Left colon (tissue), 2 donors: Measurements from ENCODE around the gene PAM16. TPM values are rescaled to one million over a fixed set of nuclear protein-coding genes. Genes with fewer than 3 reads are reported as not detected.
"Not testable (repeated sequence)": the region's sequence is repeated elsewhere in the genome, so short reads cannot be mapped to it uniquely, and the experiment has no call there.

Source experiments
- ATAC-seq: fragments of 200-7000 bp; cut with Tn5 transposase; one replicate; pipeline ENCODE4 v1.9.1; 2020; ENCODE audit warnings: mild to moderate bottlenecking, moderate library complexity
- DNase-seq, 2 donors: peaks; one replicate each; pipeline ENCODE4 v3.0.0-alpha.2; 2020
- intact Hi-C, 2 donors: fragments of 100-400 bp; cut with DNase I in 1 of 2; cut with micrococcal nuclease in 1 of 2; formaldehyde crosslinking; loops; one replicate each; pipeline versions ENCODE4 v1.11.2 to v1.14.0; 2022; cut with DNase I, micrococcal nuclease
- total RNA-seq, 2 donors: library from RNA; stranded (reverse); fragmentation: NEBNext Ultra II Directional; extraction: Animal tissue kit (Norgen Biotek cat#: 25700); gene quantifications; one replicate each; pipeline ENCODE4 v1.2.1, GENCODE V29; 2021
- donor health status: DM: no; HTN: no; CAD: no.
- donor health status: DM: yes; HTN: yes; CAD: no.

The PAM16 gene
- total RNA-seq, 2 donors from 2014 or later, result 26.9 to 31.8 TPM

GRCh38 chr16:4342866-4343744 lies 8.0 kb downstream of the PAM16 start:
- DNase-seq, result no peak

GRCh38 chr16:4341250-4341649 lies 9.9 kb downstream of the PAM16 start:
- DNase-seq (no peak), ATAC-seq (no peak)
- intact Hi-C loops, result no loop called here

More at GRCh38 chr16:4342866-4343744, 8.0 kb downstream of the PAM16 start:
- intact Hi-C loops, result no loop called here
- ATAC-seq, result no peak

DNA sequence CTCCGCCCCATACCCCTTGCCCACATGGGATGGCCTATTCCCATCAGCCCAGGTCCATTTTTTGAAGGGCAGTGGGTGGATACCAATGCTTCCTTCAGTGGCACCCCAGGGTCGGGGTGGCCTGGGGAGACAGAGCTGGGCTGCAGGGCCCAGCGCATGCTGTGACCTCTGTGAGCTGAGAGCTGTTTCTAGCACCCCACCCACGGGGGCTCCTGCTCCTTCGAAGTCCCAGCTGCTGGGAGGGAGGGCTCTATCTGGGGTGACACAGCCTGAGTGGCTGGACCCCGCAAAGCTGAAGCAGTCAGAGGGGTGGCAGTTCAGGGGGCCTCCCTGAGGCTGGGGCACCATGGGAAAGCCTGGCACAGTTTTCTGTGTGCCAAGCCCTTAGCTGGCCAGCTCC lies 10.7 kb downstream of the PAM16 start:
- intact Hi-C loops, result no loop called here
- ATAC-seq, result no peak
- DNase-seq, result no peak

DNA sequence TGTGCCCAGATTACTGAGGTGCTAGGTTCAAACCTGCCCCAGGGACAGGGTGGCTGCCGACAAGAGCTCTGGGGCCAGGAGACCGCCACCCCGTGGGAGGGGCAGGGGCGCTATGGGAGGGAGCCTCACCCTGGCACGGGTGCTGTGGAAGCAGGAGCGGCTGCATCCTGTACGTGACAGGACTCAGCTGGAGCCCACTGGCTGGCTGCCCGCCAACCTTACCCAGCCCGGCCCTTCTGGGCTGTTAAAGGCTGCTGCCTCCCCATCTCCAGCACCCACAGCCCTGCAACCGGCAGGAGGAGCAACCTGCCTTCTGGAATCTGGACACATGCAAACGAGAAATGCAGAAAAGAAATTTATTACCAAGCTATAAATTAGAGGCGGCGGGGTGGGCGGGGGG lies 11.2 kb downstream of the PAM16 start:
- ATAC-seq, result peak; percentile 16

DNA sequence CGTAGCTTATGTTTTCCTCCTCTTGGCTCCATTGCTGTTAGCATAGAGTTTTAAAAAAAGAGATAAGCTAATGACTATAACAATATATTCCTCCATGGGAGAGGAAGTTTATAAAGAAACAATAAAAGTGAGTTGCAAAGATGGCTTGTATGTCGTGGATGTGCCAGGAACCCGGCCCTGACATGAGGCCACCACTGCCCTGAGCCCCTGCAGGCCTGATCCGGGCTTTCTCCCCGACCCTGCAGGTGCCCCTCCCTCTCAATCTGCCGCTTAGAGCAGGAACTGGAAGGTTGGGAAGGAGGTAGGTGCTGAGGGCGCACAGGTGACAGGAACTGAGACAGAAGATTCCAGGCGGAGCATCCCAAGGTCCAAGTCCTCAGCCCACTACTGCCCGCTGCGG lies 11.7 kb downstream of the PAM16 start:
- intact Hi-C loops, result loop anchor here in 1 of 2 donors (10.0 kb wide), 1 partner anchor 135 kb away; no protein-coding TSS in a partner anchor
- no peak for DNase-seq
- no peak for ATAC-seq

More for the DNA sequence above, 11.2 kb downstream of the PAM16 start:
- DNase-seq, result peak in 1 of 2 donors; percentile 36
- intact Hi-C loops, result loop anchor here in 1 of 2 donors (10.0 kb wide), 1 partner anchor 135 kb away; no protein-coding TSS in a partner anchor

GRCh38 chr16:4338712-4339299 lies 12.3 kb downstream of the PAM16 start:
- DNase-seq, result no peak
- ATAC-seq, result peak; percentile 7
- intact Hi-C loops, result loop anchor here in 1 of 2 donors (10.0 kb wide), 1 partner anchor 134 kb away; no protein-coding TSS in a partner anchor

- ATAC-seq (no peak), DNase-seq (no peak)
- intact Hi-C loops, result loop anchor here in 1 of 2 donors (10.0 kb wide), 1 partner anchor 133 kb away; no protein-coding TSS in a partner anchor
Measured at GRCh38 chr16:4338125-4338582, 13.0 kb downstream of the PAM16 start.

GRCh38 chr16:4337540-4338088 lies 13.5 kb downstream of the PAM16 start:
- no peak for ATAC-seq
- DNase-seq, result no peak
- intact Hi-C loops, result loop anchor here in 1 of 2 donors (10.0 kb wide), 1 partner anchor 133 kb away; no protein-coding TSS in a partner anchor

DNA sequence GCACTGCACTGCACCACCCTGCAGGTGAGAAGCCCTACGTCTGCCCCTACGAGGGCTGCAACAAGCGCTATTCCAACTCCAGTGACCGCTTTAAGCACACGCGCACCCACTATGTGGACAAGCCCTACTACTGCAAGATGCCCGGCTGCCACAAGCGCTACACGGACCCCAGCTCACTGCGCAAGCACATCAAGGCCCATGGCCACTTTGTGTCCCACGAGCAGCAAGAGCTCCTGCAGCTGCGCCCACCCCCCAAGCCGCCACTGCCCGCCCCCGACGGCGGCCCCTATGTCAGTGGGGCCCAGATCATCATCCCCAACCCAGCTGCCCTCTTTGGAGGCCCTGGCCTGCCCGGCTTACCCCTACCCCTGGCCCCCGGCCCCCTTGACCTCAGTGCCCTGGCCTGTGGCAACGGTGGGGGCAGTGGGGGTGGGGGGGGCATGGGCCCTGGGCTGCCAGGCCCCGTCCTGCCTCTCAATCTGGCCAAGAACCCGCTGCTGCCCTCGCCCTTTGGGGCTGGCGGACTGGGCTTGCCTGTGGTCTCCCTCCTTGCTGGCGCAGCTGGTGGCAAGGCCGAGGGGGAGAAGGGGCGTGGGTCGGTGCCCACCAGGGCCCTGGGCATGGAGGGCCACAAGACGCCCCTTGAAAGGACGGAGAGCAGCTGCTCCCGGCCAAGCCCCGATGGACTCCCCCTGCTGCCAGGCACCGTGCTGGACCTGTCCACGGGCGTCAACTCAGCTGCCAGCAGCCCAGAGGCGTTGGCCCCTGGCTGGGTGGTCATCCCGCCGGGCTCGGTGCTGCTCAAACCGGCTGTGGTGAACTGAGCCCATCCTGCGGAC lies 14.2 kb downstream of the PAM16 start:
- intact Hi-C loops, result loop anchor here in 1 of 2 donors (10.0 kb wide), 1 partner anchor 132 kb away; no protein-coding TSS in a partner anchor
- ATAC-seq (no peak), DNase-seq (no peak)

DNA sequence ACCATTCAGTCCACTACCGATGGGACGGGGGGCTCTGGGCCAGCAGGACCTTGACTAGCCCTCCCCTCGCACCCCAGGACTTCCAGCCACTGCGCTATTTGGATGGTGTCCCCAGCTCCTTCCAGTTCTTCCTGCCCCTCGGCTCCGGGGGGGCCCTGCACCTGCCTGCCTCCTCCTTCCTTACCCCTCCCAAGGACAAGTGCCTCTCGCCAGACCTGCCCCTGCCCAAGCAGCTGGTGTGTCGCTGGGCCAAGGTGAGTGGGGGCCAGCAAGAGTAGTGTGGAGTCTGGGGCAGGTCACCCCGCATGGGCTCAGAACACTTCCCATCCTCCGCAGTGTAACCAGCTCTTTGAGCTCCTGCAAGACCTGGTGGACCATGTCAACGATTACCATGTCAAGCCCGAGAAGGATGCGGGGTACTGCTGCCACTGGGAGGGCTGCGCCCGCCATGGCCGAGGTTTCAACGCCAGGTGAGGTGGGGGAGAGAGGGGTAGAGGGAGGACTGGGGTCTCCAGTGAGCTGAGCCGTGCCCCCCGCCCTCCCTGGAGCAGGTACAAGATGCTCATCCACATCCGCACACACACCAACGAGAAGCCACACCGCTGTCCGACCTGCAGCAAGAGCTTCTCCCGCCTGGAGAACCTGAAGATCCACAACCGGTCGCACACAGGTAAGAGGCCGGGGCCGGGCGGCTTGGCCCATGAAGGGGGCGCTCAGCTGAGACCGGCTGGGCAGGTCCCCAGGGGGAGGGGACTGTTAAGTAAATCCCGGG lies 16.2 kb downstream of the PAM16 start:
- intact Hi-C loops, result loop anchor here in 1 of 2 donors (10.0 kb wide), 1 partner anchor 130 kb away; no protein-coding TSS in a partner anchor
- ATAC-seq (no peak), DNase-seq (no peak)

DNA sequence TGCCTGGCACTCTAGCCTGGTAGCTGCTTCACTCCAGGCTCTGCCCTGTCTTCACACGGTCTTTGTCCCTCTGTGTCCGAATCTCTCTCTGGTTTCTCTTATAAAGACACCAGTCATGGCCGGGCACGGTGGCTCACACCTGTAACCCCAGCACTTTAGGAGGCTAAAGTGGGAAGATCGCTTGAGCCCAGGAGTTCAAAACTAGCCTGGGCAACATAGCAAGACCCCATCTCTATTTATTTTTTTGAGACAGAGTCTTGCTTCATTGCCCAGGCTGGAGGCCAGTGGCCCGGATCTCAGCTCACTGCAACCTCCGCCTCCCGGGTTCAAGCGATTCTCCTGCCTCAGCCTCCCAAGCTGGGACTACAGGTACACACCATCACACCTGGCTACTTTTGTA lies 17.4 kb downstream of the PAM16 start:
- intact Hi-C loops, result loop anchor here in 1 of 2 donors (10.0 kb wide), 1 partner anchor 129 kb away; no protein-coding TSS in a partner anchor
- not testable (repeated sequence) for ATAC-seq, DNase-seq

DNA sequence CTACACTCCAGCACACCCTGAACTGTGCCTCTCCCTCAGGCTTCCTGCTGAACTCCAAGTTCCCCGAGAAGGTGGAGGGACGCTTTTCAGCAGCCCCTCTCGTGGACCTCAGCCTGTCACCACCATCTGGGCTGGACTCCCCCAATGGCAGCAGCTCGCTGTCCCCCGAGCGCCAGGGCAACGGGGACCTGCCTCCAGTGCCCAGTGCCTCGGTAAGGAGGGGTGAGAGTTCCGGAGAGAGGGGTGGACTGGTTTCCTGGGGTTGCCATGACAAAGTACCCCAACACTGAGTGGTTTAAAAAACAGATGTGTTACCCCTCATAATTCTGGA lies 17.8 kb downstream of the PAM16 start:
- ATAC-seq, result no peak
- DNase-seq, result no peak
- intact Hi-C loops, result loop anchor here in 1 of 2 donors (10.0 kb wide), 1 partner anchor 128 kb away; no protein-coding TSS in a partner anchor

- ATAC-seq, result no peak
- intact Hi-C loops, result loop anchor here in 1 of 2 donors (10.0 kb wide), 1 partner anchor 128 kb away; no protein-coding TSS in a partner anchor
- DNase-seq, result no peak
Measured at GRCh38 chr16:4332623-4333307, 18.4 kb downstream of the PAM16 start.

GRCh38 chr16:4332083-4332482 lies 19.0 kb downstream of the PAM16 start:
- DNase-seq (no peak), ATAC-seq (no peak)
- intact Hi-C loops, result loop anchor here in 1 of 2 donors (10.0 kb wide), 1 partner anchor 127 kb away; no protein-coding TSS in a partner anchor

DNA sequence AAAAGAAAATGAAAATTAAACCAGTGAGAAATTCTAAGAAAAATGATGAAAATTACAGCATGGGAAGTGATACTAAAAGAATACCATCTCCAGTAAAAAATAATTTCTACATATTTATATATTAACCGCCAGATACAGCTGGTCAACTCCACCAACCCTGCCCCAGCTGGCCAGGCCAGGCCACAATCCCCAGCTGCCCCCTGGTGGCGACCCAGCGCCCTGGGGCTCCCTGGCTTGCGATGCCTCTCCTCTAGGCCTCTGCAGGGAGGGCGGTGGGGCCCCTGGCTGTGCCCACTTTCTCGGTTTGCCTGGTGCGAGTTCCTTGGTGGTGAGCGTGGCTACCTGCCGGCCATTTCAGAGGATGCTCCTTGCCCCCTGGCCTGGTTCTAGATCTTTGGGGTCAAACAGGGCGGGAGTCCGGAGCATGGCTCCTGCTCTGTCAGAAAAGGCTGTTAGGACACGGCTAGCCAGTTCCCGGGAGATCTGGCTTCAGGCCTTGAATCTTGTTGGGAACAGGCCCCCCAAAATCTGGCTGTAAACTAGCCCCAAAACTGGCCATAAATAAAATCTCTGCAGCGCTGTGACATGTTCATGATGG lies 20.7 kb downstream of the PAM16 start:
- intact Hi-C loops, result loop anchor here in 1 of 2 donors (2.0 to 10.0 kb wide), 2 partner anchors 42 to 126 kb away; no protein-coding TSS in a partner anchor
- DNase-seq, result peak; percentile 63 to 87
- ATAC-seq, result peak; percentile 83
